HCT116 (cell line): Measurements from ENCODE around the gene GLIPR2.

Experiments
- CEBPB ChIP-seq: IDR thresholded peaks from 2 replicates; pipeline ENCODE4 v1.6.1; 2012; ENCODE audit warnings: low read depth
- CTCF ChIP-seq, 3 experiments: fragments of 200-600 bp in 1 of 3; sonication (generic) in 1 of 3; IDR thresholded peaks in 2 of 3; conservative IDR thresholded peaks in 1 of 3; 2 replicates each; pipeline ENCODE4 v1.5.1; 2012 to 2017; ENCODE audit warnings: low read depth in 2 of 3, low read length in 2 of 3, antibody characterized with exemption in 1 of 3, borderline replicate concordance in 1 of 3, control low read depth in 1 of 3, mild to moderate bottlenecking in 1 of 3, mixed read lengths in 1 of 3, mixed run types in 1 of 3, moderate library complexity in 1 of 3; ENCODE audit not compliant: insufficient read depth in 1 of 3
- EZH2 ChIP-seq: fragments of 200-600 bp; sonication (generic); IDR thresholded peaks from 2 replicates; pipeline ENCODE4 v1.6.1; 2017; ENCODE audit warnings: antibody characterized with exemption, mixed run types
- POLR2A ChIP-seq: IDR thresholded peaks from 2 replicates; pipeline ENCODE4 v1.7.0; 2011; ENCODE audit warnings: borderline replicate concordance; ENCODE audit not compliant: insufficient read depth, insufficient read length; ENCODE audit errors: extremely low read depth
- POLR2AphosphoS5 ChIP-seq: IDR thresholded peaks from 2 replicates; pipeline ENCODE4 v1.6.1; 2011; ENCODE audit warnings: mild to moderate bottlenecking, low read depth, low read length, moderate library complexity
- SRF ChIP-seq: IDR thresholded peaks from 2 replicates; pipeline ENCODE4 v1.6.1; 2012; ENCODE audit warnings: low read depth
- TF ChIP-seq, protein P1 (sequence below): IDR thresholded peaks from 2 replicates; pipeline ENCODE4 v1.6.1; 2011; ENCODE audit warnings: mild to moderate bottlenecking, low read length, moderate library complexity; ENCODE audit not compliant: insufficient replicate concordance; ENCODE audit errors: extremely low read depth

DNA sequence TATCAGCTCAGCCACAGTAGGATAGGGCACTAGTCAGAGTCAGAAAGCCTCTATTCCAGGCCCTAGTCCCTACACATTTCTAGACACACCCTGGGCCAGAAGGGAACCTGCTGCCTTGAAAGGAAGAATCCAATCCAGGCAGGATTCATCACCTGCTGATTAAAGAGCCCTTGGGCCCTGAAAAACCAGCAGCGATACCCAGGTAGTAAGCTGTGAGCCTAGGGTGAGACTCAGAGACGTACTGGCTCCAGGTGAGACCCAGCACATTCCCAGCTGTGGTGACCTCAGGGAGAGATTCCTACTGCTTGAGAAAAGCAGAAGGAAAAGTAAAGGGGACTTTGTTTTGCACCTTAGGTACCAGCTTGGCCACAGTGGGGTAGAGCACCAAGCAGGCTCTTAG lies 37.3 kb downstream of the GLIPR2 start:
- no peak for TF ChIP-seq EZH2
- TF ChIP-seq CTCF (IDR thresholded peaks at IDR 0.05 in 2 of 3, conservative IDR thresholded peaks at IDR 0.05 in 1 of 3; ENCODE audit: borderline replicate concordance in 1 of 3, insufficient read depth in 1 of 3, low read depth in 2 of 3, low read length in 2 of 3), result no peak
- TF ChIP-seq POLR2AphosphoS5, result no peak
- no peak for TF ChIP-seq POLR2A
- TF ChIP-seq SRF, result no peak
- TF ChIP-seq CEBPB, result no peak
- TF ChIP-seq, protein P1, sequence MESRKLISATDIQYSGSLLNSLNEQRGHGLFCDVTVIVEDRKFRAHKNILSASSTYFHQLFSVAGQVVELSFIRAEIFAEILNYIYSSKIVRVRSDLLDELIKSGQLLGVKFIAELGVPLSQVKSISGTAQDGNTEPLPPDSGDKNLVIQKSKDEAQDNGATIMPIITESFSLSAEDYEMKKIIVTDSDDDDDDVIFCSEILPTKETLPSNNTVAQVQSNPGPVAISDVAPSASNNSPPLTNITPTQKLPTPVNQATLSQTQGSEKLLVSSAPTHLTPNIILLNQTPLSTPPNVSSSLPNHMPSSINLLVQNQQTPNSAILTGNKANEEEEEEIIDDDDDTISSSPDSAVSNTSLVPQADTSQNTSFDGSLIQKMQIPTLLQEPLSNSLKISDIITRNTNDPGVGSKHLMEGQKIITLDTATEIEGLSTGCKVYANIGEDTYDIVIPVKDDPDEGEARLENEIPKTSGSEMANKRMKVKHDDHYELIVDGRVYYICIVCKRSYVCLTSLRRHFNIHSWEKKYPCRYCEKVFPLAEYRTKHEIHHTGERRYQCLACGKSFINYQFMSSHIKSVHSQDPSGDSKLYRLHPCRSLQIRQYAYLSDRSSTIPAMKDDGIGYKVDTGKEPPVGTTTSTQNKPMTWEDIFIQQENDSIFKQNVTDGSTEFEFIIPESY, result no peak
